Stimulated activated CD4-positive, alpha-beta T cell treated with anti-CD3 and anti-CD28 coated beads, Interleukin-1b, Interleukin-23, amount 100 ng/mL, for 48 hours (primary cell): ENCODE data around the gene OR7D4.
"Not testable (repeated sequence)": the region's sequence is repeated elsewhere in the genome, so short reads cannot be mapped to it uniquely, and the experiment has no call there.

Source experiments
- DNase-seq: peaks from one replicate; pipeline ENCODE4 v3.0.0-alpha.2; 2020

OR7D4 gene

GRCh38 chr19:9219489-9219888 lies at the start of gene OR7D4:
Gene OR7D4 (minus strand): TSS chr19:9219589. CDS start chr19:9214837, 4,752 bp downstream.
- no peak for DNase-seq

- no peak for DNase-seq
Measured at GRCh38 chr19:9251236-9251635, 31.8 kb upstream of the OR7D4 start.

GRCh38 chr19:9250630-9251029 lies 31.2 kb upstream of the OR7D4 start, which contains the start of gene OR7E24:
Gene OR7E24 (plus strand): TSS chr19:9250930. CDS start chr19:9251044, 114 bp downstream.
- no peak for DNase-seq

- DNase-seq: peak; percentile 65
Measured at GRCh38 chr19:9205501-9206113, 13.8 kb downstream of the OR7D4 start.

GRCh38 chr19:9198044-9198443 lies 21.3 kb downstream of the OR7D4 start:
- not testable (repeated sequence) for DNase-seq

GRCh38 chr19:9189535-9189934 lies 29.9 kb downstream of the OR7D4 start:
- no peak for DNase-seq

GRCh38 chr19:9187191-9187590 lies 32.2 kb downstream of the OR7D4 start:
- DNase-seq: no peak

GRCh38 chr19:9183000-9183399 lies 36.4 kb downstream of the OR7D4 start:
- DNase-seq: no peak

GRCh38 chr19:9178901-9179300 lies 40.5 kb downstream of the OR7D4 start, which contains the start of gene OR7D2:
Gene OR7D2 (plus strand): TSS chr19:9178979. CDS start chr19:9185782, 6,803 bp downstream.
- no peak for DNase-seq

GRCh38 chr19:9175326-9175725 lies 44.1 kb downstream of the OR7D4 start:
- DNase-seq: no peak

GRCh38 chr19:9171393-9171991 lies 47.9 kb downstream of the OR7D4 start:
- DNase-seq: no peak

GRCh38 chr19:9166846-9167245 lies 52.5 kb downstream of the OR7D4 start:
- DNase-seq: no peak

- no peak for DNase-seq
Measured at GRCh38 chr19:9165261-9165660, 54.1 kb downstream of the OR7D4 start.

GRCh38 chr19:9161427-9161826 lies 58.0 kb downstream of the OR7D4 start:
- DNase-seq: no peak
